ENCODE data around the gene PRUNE2. TPM values are rescaled to one million over a fixed set of nuclear protein-coding genes. Genes with fewer than 3 reads are reported as not detected.

PRUNE2 gene
- total RNA-seq, 1 experiment from 2014 or later, result 3.5 TPM

DNA sequence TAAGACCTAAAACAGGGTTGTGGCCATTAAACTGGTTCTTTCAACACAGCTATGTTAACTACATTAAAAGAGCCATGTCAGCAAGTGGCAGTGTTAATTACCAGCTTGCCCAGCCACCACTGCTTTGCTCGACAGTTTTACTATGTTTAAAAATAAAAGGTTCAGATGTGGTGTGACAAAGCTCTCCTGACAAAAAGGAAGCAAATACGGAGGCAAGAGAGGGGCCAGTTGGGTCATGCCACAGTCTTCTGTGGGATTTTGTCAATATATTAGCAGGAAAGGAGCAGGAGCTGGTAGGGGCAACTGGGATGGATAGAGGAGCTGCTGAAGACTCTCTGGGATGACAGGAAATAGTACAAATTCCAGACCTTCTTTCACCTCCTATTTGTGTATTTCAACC lies 255.2 kb downstream of the PRUNE2 start:
- ChIA-PET CTCF (no interaction called here), POLR2A (no interaction called here)
- Histone ChIP-seq H3K4me1 (no peaks in the 10 kb centered on the region), H3K36me3 (ENCODE audit: control insufficient read depth, insufficient read depth, low read length) (no peaks in the 10 kb centered on the region), H3K9me3 (no peaks in the 10 kb centered on the region), H3K27me3 (replicated peaks; ENCODE audit: control insufficient read depth, insufficient read depth, low read length) (no peaks in the 10 kb centered on the region), H3K4me3 (ENCODE audit: low read depth, low read length) (no peak overlapping the region)
- no peaks in the 10 kb centered on the region for H3K9me3 Mint-ChIP-seq (ENCODE audit: unreplicated experiment)
- no peak for DNase-seq
- H3K27me3 Mint-ChIP-seq (ENCODE audit: insufficient read depth, unreplicated experiment), result no peaks in the 10 kb centered on the region
- H3K27ac Mint-ChIP-seq (ENCODE audit: unreplicated experiment), result no peak overlapping the region
- BruUV-seq (replicated peaks), result no TSS peak
- TF ChIP-seq, protein P1, sequence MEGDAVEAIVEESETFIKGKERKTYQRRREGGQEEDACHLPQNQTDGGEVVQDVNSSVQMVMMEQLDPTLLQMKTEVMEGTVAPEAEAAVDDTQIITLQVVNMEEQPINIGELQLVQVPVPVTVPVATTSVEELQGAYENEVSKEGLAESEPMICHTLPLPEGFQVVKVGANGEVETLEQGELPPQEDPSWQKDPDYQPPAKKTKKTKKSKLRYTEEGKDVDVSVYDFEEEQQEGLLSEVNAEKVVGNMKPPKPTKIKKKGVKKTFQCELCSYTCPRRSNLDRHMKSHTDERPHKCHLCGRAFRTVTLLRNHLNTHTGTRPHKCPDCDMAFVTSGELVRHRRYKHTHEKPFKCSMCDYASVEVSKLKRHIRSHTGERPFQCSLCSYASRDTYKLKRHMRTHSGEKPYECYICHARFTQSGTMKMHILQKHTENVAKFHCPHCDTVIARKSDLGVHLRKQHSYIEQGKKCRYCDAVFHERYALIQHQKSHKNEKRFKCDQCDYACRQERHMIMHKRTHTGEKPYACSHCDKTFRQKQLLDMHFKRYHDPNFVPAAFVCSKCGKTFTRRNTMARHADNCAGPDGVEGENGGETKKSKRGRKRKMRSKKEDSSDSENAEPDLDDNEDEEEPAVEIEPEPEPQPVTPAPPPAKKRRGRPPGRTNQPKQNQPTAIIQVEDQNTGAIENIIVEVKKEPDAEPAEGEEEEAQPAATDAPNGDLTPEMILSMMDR (IDR thresholded peaks at IDR 0.05; ENCODE audit: insufficient read depth in 1 of 2, low read depth in 1 of 2, low read length in 1 of 2, severe bottlenecking in 1 of 2, unreplicated experiment in 1 of 2), result no peak
- H3K4me1 Mint-ChIP-seq (ENCODE audit: low read depth, unreplicated experiment), result no peaks in the 10 kb centered on the region
- intact Hi-C loops (cut with micrococcal nuclease; ENCODE audit: unreplicated experiment), result no loop called here
- no peaks in the 10 kb centered on the region for H3K36me3 Mint-ChIP-seq (ENCODE audit: insufficient read depth, unreplicated experiment)
- no peak overlapping the region for H3K4me3 Mint-ChIP-seq (ENCODE audit: unreplicated experiment)

DNA sequence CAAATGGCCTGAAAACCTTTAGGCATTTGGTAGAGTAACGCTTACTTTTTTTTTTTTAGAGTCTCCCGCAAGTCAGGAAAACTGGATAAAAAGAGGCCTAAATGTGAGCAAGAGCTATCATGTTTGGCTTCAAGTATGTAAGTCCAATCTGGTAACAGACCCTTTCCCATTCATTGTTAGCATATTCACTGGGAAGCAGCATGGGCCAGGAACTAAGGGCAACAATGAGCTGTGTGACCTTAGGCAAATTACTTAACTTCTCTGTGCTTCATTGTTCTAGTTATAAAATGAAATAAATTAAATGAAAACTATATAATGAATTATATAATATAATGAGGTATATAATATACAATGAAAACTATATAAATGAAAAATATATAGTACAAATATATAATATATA lies 256.0 kb downstream of the PRUNE2 start:
- no peak for DNase-seq
- H3K4me3 Mint-ChIP-seq (ENCODE audit: unreplicated experiment), result no peak overlapping the region
- H3K4me1 Mint-ChIP-seq (ENCODE audit: low read depth, unreplicated experiment), result no peaks in the 10 kb centered on the region
- no peaks in the 10 kb centered on the region for H3K4me1 ChIP-seq
- TF ChIP-seq, protein P1 (IDR thresholded peaks at IDR 0.05; ENCODE audit: insufficient read depth in 1 of 2, low read depth in 1 of 2, low read length in 1 of 2, severe bottlenecking in 1 of 2, unreplicated experiment in 1 of 2), result no peak
- H3K36me3 ChIP-seq (ENCODE audit: control insufficient read depth, insufficient read depth, low read length), result no peaks in the 10 kb centered on the region
- ChIA-PET CTCF (no interaction called here), POLR2A (no interaction called here)
- H3K27ac Mint-ChIP-seq (ENCODE audit: unreplicated experiment), result no peak overlapping the region
- no peaks in the 10 kb centered on the region for H3K36me3 Mint-ChIP-seq (ENCODE audit: insufficient read depth, unreplicated experiment)
- H3K27me3 ChIP-seq (replicated peaks; ENCODE audit: control insufficient read depth, insufficient read depth, low read length), result no peaks in the 10 kb centered on the region
- no peaks in the 10 kb centered on the region for H3K9me3 Mint-ChIP-seq (ENCODE audit: unreplicated experiment)
- intact Hi-C loops (cut with micrococcal nuclease; ENCODE audit: unreplicated experiment), result no loop called here
- H3K4me3 ChIP-seq (ENCODE audit: low read depth, low read length), result no peak overlapping the region
- no peaks in the 10 kb centered on the region for H3K27me3 Mint-ChIP-seq (ENCODE audit: insufficient read depth, unreplicated experiment)
- no peaks in the 10 kb centered on the region for H3K9me3 ChIP-seq
- no TSS peak for BruUV-seq (replicated peaks)

DNA sequence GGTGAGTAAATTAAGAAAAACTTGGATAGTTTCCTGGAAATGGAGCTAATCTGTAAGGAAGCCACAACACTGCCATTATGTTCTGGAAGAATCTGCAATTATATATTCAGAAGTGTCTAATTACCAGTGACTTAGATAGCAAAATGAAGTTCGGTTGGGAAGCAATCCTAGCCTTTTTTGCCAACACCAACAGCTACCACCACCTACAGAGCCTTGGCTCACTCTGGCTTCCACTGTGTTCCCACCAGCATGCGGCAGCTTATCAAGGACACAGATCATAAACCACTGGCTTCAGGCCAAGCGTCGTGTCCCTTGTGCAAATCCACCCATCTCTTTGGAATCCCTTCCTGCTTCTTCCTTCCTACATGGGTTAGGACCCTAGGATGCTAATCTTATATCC lies 259.7 kb downstream of the PRUNE2 start:
- no peaks in the 10 kb centered on the region for H3K36me3 Mint-ChIP-seq (ENCODE audit: insufficient read depth, unreplicated experiment)
- no peaks in the 10 kb centered on the region for H3K4me1 ChIP-seq
- H3K4me1 Mint-ChIP-seq (ENCODE audit: low read depth, unreplicated experiment), result no peaks in the 10 kb centered on the region
- TF ChIP-seq, protein P1 (IDR thresholded peaks at IDR 0.05; ENCODE audit: insufficient read depth in 1 of 2, low read depth in 1 of 2, low read length in 1 of 2, severe bottlenecking in 1 of 2, unreplicated experiment in 1 of 2), result no peak
- no peak overlapping the region for H3K27ac Mint-ChIP-seq (ENCODE audit: unreplicated experiment)
- DNase-seq, result no peak
- CTCF ChIA-PET, result no interaction called here
- H3K36me3 ChIP-seq (ENCODE audit: control insufficient read depth, insufficient read depth, low read length), result no peaks in the 10 kb centered on the region
- no peak overlapping the region for H3K4me3 ChIP-seq (ENCODE audit: low read depth, low read length)
- POLR2A ChIA-PET, result no interaction called here
- H3K4me3 Mint-ChIP-seq (ENCODE audit: unreplicated experiment), result no peak overlapping the region
- H3K27me3 Mint-ChIP-seq (ENCODE audit: insufficient read depth, unreplicated experiment), result no peaks in the 10 kb centered on the region
- H3K9me3 ChIP-seq, result no peaks in the 10 kb centered on the region
- H3K27me3 ChIP-seq (replicated peaks; ENCODE audit: control insufficient read depth, insufficient read depth, low read length), result no peaks in the 10 kb centered on the region
- intact Hi-C loops (cut with micrococcal nuclease; ENCODE audit: unreplicated experiment), result no loop called here
- no peaks in the 10 kb centered on the region for H3K9me3 Mint-ChIP-seq (ENCODE audit: unreplicated experiment)
- BruUV-seq (replicated peaks), result no TSS peak

Measured in Caco-2 (cell line).